ENCODE measurements around the gene EP400. TPM values are rescaled to one million over a fixed set of nuclear protein-coding genes. Genes with fewer than 3 reads are reported as not detected.

EP400 gene
- total and polyA plus RNA-seq, 2 of the 4 experiments (the other 2 are of a cell fraction), result 4.3 to 11.4 TPM

GRCh38 chr12:132014915-132015280 is 65.2 kb downstream of the EP400 start:
- ATAC-seq (ENCODE audit: low read depth) (0 out of 2 replicates have a peak, but pooled peaks have one; percentile 6), DNase-seq (no peak)
- H3K56ac ChIP-seq (ENCODE audit: extremely low read depth, insufficient read depth, low read length), result no peak overlapping the region
- peaks cover 19% of the 10 kb centered on the region for H3K9me1 ChIP-seq (ENCODE audit: insufficient read depth, low read length)
- 100% methylated on average over 1 of the region's 7 CpGs; no CpG with 5 or more reads in 1 of the 2 experiments for WGBS, 2 experiments (ENCODE audit: extremely low coverage in 2 of 2, insufficient read length in 1 of 2)
- no peak overlapping the region for H3K9ac ChIP-seq (ENCODE audit: low read depth, low read length)
- ChIA-PET POLR2A (ENCODE audit: unreplicated experiment) (no interaction called here), CTCF (no interaction called here)
- H2BK20ac ChIP-seq (ENCODE audit: low read depth, low read length), result no peak overlapping the region
- peaks cover 7% of the 10 kb centered on the region for H3K4me1 ChIP-seq (ENCODE audit: control insufficient read depth, insufficient read depth, low read length)
- no peak overlapping the region for H3K4ac ChIP-seq (ENCODE audit: low read depth, low read length)
- dilution Hi-C loops (cut with HindIII; ENCODE audit: low sequenced_read_pairs, unreplicated experiment), result no loop called here
- no peak overlapping the region for H4K8ac ChIP-seq (ENCODE audit: low read depth in 2 of 2, low read length in 2 of 2)
- no peak overlapping the region for H3K4me3 ChIP-seq (ENCODE audit: insufficient read depth, low read depth, low read length)
- no peak overlapping the region for H2AK5ac ChIP-seq (ENCODE audit: low read depth, low read length)
- no TSS peak for BruUV-seq (replicated peaks)
- no peaks in the 10 kb centered on the region for H3K27me3 ChIP-seq (ENCODE audit: control insufficient read depth, insufficient read depth, low read length)
- H3K18ac ChIP-seq (ENCODE audit: low read depth, low read length), result no peak overlapping the region
- peaks cover 6% of the 10 kb centered on the region; the same call in 1 of the 2 replicates for H4K20me1 ChIP-seq (ENCODE audit: insufficient read depth, low read length)
- intact Hi-C loops (cut with micrococcal nuclease), result no loop called here
- H2AK9ac ChIP-seq (replicated peaks; ENCODE audit: low read depth, low read length, poor library complexity), result no peak overlapping the region
- no peak overlapping the region for H3K27ac ChIP-seq (ENCODE audit: insufficient read depth, low read length)
- no peaks in the 10 kb centered on the region for H3K9me3 ChIP-seq (ENCODE audit: control insufficient read depth, insufficient read depth, low read length)
- H3K14ac ChIP-seq (replicated peaks; ENCODE audit: low read depth, low read length), result no peak overlapping the region
- no peak overlapping the region for H2BK15ac ChIP-seq (ENCODE audit: low read depth, low read length)
- H2AFZ ChIP-seq (replicated peaks; ENCODE audit: low read length, poor library complexity), result no peak overlapping the region
- peaks cover 0 to 29% of the 10 kb centered on the region in 2 experiments; a peak in 2 of 4 replicates for H3K79me1 ChIP-seq (ENCODE audit: low read depth in 1 of 2, low read length in 2 of 2)
- TF ChIP-seq CHD1 (IDR thresholded peaks at IDR 0.05; ENCODE audit: low read depth, low read length) (no peak), MXI1 (IDR thresholded peaks at IDR 0.05; ENCODE audit: borderline replicate concordance, low read depth, low read length) (no peak), CEBPB (IDR thresholded peaks at IDR 0.05; ENCODE audit: low read depth, low read length) (no peak), ELK1 (IDR thresholded peaks at IDR 0.05; ENCODE audit: borderline replicate concordance, low read depth, low read length) (no peak), POLR2A (IDR thresholded peaks at IDR 0.05; ENCODE audit: low read depth, low read length) (no peak), FOS (IDR thresholded peaks at IDR 0.05; ENCODE audit: low read depth, low read length) (no peak), CTCF (conservative IDR thresholded peaks at IDR 0.05; ENCODE audit: low read depth, low read length) (no peak)
- in situ Hi-C loops (cut with MboI; ENCODE audit: low sequenced_read_pairs), result no loop called here
- no peak overlapping the region for H2BK5ac ChIP-seq (ENCODE audit: low read depth, low read length, poor library complexity, severe bottlenecking)
- H3K4me2 ChIP-seq (ENCODE audit: low read depth, low read length), result no peak overlapping the region
- H4K91ac ChIP-seq (ENCODE audit: insufficient read depth, low read depth, low read length), result no peak overlapping the region
- H4K5ac ChIP-seq (ENCODE audit: low read depth, low read length), result no peak overlapping the region
- no peak overlapping the region for H2BK120ac ChIP-seq (ENCODE audit: low read depth, low read length)
- H3K23ac ChIP-seq (ENCODE audit: low read depth, low read length), result no peak overlapping the region
- H3K36me3 ChIP-seq (ENCODE audit: control insufficient read depth, insufficient read depth, low read length), result peaks cover 67% of the 10 kb centered on the region
